Stimulated activated CD8-positive, alpha-beta memory T cell treated with anti-CD3 and anti-CD28 coated beads, Interleukin-7, amount 100 ng/mL, for 24 hours (primary cell): ENCODE measurements around the gene CAMTA1.

ENCODE experiments used
- DNase-seq: peaks from one replicate; pipeline ENCODE4 v3.0.0-alpha.2; 2020; ENCODE audit warnings: low read depth

CAMTA1 gene

DNA sequence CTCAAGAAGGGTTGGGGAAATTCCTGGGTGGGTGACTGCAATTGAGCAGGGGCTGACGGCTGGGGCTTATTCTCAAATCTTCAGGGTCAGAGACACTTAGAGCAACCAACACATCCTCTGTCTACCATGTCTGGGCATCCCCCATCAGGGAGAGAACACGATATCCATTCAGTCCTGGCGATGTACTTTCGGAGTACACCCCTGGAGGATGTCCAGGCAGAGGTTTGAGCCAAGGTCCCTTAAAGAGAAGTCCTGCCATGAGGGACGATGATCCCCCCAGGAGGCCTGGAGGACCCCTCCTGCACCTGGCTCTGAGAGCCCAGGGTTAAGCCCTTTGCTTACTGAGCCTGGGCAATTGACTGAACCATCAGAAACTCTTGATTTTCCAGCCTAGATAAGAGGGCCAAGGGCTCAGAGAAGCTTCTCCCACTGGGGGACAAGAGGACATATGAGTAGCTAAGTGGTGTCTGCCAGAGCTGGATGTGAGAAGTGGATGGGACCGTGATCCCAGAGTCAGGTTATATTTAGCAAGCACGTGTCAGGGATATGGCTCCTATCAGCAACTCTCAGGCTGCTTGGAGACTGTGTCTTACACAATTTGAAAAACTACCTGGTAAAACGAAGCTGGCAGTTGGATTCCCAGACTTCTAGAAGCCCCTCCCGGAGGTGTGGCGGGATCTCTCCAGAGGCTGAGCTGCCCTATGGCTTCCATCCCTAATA, 732.5 kb downstream of the CAMTA1 start:
- no peak for DNase-seq

DNA sequence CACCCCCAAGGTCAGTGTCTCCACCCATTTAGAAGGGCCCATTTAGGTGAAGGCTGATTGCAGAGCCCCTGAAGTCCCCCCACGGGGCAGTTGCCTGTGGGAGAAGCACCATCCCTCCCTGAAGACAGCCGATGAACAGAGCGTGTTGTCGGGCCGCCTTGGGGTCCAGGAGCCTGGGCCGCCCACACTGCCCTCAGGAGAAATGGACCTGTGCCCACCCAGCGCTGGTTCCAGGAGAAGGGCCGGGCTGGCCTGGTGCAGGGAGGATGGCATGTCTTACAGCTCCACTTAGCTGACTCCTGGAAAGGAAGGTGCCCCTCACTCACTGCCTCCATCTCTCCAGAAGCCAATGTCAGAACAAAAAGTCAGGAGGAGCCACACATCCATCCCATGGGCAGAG, 733.2 kb downstream of the CAMTA1 start:
- DNase-seq = no peak

DNA sequence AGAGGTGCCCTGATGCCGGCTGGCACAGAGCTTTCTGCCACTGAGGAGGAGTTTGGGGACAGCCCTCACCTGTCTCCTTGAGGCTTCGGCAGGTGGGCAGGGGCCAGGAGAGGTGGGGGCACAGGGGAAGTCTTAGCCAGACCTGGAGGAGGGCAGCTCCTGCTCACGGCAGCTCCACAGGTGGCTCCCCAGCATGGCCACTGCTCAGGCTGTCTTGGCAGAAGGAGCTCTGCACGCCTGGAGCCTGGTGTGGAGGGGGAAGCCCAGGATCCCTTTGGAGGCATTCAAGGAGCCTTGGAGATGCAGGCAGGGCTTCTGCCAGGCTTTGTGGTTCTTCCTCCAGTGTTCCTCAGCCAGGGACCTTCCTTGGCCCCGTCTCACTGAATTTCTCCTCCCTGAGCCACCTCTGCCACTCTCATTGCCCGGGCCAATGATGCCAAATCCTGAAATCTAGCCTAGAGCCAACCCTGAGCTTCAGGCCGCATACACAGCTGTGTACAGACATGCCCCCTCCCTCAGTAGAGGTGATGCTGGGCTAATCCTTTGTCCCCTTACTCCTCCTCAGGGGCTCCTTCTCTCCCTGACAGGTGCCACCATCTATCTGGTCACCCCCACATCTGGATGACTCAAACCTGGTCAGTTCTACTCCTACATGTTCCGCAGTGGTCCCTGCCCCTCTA, 734.1 kb downstream of the CAMTA1 start:
- DNase-seq = no peak

DNA sequence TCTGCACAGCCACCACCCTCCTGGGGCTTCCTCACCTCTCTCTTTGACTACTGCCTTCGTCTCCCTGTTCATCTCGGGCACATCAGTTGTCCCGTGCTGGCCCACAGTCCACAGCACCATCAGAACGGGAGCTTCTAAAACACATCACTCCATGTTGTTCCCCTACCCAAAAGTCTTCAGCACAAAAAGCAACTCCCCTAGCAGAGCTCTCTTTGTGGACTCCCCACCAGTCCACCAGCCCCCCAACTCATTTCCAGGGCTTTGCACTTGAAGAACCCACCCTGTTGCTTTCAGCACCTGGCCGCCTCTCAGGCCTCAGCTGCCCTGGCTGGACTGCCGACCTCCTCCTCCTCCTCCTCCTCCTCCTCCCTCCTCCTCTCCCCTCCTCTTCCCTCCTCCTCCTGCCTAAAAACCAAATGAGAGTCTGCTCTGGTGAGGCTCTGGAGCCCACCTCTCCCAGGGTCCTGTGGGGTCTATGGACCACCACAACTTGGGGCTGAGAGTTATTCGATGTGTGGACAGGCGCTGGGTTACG, 734.7 kb downstream of the CAMTA1 start:
- DNase-seq = no peak

DNA sequence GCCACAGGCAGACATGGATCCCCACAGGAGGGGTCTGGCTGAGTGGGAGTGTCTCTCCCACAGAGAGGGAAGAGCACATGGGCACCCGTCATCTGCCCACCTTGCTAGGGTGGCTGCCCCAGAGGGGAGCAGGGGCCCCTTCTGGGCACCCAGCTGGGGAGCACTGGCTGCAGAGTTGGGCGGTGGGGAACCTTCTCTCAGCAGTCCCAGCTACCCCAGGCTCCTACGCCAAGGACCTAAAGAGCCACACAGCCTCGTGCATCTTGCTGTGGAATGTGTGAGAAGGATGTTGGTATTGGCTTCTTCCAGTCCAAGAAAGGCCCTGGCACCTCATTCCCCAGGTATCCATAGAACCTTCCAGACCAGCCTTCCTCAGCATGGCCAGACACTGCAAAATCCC, 735.2 kb downstream of the CAMTA1 start:
- DNase-seq = no peak

DNA sequence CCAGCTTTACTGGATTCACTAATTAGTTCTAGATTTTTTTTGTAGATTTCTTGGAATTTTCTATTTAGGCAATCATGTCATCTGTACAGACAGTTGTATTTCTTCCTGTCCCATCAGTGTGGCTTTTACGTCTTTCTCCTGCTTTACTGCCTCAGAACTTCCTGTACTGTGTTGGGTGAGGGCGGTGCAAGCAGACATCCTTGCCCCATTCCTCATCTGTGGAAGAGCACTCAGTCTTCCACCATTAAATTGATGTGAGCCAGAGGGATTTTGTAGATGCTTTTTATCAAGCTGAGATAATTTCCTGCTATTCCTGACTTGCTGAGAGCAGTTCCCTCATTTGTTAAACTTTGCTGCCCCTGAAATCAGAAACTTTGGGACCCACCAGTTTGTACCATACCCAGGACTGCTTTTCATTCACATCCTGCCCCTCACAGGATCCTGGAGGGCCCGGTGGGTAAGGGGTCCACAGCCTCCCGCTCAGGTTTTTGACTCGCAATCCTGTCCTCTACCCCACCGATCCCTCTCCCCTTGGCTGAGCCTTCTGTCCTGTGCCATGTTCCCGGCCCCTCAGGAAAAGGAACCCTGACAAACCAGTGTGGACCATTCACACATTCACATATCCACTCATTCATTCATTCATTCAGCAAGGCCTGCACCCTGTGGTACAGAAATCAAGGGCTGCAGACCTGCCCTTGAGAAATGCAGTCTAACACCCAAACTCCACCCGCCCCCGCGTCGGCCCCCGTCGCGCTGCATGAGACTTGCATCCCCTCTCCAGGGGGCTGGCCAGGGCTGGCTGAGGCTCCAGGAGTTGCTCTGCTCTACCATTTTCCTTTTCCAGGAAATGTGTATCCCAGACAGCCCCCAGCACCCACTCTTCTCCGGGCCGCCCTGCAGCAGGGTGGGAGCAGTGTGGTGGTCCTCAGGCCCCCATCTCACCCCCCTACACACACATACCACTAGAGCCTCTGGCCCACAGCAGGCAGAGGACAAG, 739.4 kb downstream of the CAMTA1 start:
- DNase-seq = no peak

DNA sequence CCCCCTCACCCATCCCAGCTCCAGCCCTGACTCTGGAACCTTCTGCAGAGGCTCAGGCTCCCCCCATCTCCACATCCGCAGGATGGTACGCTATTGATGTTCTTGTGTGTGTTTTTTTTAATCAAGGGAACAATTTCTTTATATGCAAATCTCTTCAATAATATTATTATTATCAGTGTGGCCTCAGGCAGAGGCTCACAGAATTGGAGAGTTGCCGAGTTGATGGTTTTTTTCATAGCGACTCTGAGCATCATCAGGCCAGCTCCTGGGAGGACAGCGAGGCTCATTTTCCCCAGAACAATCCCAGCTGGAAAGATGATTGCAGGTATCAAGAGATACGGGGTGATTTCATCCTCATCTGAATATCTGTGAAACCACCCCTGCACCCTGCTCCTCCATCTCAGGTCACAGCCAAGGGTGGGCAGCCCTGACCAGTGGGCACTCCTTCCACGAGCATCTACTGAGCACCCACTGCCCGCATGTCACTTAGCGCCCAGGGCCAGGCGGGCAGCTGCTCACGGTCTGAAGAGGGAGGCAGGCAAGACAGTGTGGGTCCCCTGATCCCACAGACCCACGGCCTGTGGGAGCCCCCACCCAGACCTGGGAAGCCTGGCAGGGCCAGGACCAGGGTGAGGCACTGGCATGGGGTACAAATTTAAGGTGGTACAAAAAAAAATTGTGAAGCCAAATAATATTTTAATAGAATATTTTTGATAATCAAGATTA, 740.2 kb downstream of the CAMTA1 start:
- DNase-seq = no peak

DNA sequence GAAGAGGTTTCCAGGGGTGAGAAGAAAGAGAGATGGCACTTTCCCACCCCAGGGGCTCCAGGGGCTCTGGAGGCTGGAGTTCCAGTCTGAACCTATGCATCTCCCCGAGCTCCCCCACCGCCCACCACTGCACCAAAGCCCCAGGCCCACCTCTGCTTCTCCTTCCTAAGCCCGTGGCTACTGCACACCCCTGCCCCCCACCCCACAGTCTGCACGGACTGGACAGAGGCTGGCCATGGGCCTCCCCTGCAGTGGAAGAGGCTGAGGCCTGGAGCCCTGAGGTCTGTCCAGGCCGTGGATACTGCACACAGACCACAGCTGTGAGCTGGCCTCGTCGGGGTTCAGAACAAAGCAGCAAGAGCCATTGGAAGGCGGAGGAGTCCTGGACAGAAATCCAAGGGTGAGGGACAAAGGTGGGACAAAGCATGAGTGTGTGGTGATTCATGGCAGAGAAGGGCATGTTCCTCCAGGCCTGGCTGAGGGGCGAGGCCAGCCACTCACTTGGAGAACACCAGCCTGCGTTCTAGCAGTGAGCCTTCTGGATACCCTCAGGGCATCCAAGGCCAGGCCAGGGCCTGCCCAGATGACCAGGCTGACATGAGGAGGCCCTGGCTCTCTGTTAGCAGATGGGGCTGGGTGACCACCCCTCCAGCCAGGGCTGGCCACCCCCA, 741.1 kb downstream of the CAMTA1 start:
- no peak for DNase-seq

DNA sequence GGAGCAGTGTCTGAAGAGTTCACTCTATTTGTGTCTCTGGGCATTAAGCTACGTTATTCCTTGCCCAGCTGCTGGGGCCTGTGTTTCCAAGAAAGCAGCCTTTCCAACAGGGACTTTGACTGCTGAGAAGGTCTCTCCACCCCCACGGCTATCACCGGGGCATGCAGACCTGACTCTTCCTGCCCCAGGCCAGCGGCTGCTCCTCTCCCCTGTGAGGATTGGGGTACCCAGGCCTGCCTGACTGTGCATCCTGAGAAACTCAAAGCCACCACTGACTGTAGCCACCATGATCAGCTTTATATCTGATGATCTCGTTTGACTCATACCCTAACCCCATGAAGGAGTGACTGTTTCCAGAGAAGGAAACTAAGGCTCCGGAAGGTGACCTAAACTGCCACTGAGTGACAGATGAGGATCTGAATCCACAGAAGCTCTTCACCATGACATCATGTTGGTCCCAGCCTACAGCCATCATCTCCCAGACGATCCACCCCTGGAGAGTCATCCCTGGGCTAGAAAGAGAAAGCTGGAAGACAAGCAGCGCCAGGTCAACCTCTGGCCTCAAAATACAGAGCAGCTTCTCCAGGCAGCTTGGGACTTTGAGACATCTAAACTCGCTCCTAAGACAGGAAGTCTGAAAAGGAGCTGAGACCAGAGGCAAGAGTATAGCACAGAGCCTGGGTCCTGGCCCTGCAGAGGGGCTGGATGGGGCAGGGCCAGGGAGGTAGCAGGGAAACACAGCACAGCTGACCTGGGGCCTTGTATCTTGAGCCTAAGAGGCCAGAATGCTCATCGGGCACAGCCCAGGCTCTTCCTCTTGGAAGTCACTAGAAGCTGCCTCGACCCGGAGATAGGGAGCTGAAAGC, 741.8 kb downstream of the CAMTA1 start:
- DNase-seq = no peak

DNA sequence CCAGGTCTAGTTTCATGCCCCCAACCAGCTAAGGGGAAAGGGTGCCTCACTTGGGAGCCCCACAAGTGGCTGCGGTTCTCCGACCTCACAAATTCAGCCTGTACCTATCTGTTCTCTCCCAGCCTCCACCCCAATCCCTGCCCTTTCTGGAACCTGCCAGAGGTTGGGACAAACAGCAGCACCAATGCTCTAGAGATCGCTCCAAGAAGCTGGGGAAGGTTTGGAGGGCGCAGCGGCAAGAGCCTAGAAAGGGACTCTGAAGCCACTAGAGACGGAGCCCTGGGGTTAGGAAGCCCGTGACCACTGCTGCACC, 742.4 kb downstream of the CAMTA1 start:
- DNase-seq = no peak

DNA sequence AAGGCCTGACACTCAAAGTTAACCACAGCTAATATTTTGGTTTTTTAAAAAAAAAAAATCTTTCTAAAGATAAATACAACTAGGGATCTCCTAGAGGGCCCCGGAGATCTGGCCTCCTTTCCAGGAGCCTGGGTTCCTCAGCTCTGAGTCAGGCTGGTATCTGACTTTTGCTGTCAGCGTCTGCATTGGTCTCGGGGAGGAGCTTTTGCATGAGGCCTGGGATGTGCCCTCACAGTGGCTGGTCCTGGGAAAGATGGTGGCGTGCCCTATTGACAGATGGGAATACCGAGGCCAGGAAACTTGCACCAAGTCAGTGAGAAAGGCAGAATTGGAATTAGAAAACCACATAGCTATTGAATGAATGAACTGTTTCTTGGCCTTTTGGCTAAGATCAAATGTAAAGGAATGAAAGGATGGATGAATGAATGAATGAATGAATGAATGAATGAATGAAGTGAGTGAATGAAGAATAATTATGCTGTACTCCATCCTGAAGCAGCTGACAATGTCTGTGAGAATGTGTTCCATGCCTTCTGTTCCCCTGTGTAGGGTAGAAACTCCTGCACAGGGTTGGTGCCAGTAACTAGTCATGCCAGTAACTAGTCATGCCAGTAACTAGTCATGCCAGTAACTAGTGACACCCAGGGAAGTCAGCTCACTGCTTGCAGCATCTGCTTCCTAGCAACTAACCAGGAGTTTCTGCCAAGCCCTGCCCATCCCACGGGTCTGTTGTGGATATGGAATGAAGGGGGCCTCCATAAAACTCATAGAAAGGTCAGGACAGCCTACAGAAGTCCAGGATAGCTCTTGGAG, 743.3 kb downstream of the CAMTA1 start:
- no peak for DNase-seq

DNA sequence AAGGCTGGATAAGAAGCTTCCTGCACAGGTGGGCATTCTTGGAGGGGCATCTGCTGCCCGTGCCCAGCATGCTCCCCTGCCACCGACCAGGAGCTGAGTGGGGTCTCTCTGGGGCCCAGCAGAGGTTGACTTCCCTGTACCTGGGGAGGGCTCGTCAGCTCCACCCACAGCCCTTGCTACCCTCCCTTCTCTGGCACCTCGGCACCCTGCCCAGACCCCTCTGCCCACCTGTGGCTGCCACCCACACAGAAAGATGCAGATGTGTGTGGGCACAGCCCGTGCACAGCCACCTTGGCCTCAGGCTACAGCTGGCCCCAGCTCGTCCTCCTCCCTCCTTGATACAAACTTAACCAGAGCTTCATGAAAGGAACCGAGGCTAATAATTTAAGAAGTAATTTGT, 744.7 kb downstream of the CAMTA1 start:
- no peak for DNase-seq

DNA sequence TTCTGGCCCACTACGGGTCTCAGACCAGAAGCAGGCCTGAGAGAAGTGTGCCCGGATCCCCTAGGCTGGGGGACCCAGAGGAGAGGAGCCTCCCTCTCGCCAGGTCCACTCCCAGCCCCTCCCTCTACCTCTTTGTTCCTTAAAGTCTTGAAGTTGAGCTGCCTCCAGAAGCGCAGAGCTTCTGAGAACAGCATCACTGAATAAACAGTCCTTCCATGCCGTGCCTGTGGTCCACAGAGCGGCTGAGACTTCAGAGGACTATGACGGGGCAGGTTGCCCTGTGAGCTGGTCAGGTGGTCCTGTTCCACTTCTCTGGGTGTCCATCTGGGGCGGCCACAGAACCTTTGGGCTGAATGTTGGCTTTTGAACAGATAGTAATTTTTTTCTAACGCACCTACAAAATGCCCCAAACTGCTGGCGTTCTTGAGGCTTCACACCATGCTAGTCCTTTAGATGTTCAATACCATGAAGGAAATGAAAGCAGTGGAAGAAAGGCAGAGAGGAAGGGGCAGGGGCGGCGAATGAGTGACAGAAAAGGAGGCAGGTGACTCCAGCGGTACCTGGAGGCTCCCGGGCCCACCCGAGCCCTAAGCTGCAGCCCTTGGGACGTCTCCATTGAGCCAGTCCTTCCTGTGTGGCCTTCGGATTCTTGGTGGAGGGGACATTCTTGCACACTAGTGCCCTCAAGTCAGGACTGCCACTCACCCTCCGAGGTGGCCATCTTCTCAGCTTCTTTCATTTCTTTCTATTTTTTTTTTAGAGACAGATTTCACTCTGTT, 746.5 kb downstream of the CAMTA1 start:
- DNase-seq = no peak

DNA sequence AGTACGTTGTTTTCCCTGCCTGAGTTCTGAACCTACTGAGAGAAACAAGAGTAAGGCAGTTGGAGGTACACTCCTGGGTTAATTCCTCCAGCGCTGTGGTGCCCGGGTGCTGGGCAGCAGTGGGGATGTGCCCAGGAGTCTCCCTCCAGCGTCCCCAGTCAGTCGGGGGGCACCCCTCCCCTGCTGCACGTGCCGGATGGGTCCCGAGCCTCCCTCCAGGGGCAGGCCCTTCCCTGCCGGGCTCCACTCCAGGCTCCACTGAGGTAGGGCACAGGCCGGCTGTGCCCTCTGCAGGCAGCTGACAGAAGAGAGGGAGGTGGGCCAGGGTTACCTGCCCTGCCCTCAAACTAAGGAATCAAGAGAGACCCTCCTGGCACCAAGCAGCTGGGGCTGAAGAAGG, 747.8 kb downstream of the CAMTA1 start:
- no peak for DNase-seq

DNA sequence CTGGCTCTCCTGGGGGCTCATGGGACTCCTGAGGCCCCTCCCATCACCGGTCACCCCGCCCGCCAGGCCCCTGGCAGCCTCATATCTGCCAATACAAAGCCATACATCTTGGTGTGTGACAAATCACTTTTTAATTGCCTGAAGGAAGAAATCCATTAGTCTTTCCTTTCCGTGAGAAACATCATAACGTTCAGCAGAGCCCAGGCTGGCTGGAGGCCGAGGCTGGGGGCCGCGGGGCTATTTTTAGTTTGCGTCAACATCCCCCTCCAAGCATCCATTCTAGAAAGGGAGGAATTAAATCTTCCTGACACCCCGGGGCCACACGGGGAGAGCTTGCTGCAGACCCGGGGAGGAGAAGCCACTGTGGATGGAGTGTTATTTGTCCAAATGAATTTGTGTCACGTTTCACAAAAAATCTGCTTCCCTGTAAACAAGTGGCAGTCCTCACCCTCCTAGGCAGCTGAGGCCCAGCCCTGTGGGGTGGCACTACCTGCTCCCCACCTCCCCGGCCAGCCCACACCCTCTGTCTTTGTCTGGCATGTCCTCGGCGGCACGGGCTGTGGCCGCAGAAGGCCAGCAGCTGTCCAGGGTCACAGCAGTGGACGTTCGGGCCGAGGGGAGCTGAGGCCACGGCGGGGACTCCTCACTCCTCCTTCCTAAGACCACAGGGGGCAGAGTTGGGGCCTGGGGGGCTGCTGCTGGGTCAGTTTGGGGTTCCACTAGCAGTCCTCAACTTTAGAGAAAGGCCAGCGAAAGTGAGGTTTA, 749.0 kb downstream of the CAMTA1 start:
- no peak for DNase-seq

DNA sequence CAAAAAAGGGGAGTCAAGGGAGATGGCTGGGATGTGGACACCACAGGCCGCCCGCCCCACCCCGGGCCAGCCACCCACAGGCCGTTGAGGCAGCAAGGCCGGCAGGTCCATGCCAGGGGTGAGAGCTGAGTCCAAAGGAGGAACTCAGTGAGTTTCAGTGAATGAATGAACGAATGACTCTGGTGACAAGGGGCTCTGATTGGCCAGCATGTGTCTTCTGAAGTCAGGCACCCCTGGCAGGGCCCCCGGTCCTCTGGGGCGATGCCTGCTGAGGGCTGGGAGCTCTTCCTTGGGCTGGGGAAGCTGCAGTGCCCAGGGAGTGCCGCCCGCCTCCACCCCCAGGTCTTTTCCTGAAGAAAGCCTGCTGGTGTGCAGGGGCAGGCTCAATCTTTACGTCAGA, 749.8 kb downstream of the CAMTA1 start:
- DNase-seq = no peak

DNA sequence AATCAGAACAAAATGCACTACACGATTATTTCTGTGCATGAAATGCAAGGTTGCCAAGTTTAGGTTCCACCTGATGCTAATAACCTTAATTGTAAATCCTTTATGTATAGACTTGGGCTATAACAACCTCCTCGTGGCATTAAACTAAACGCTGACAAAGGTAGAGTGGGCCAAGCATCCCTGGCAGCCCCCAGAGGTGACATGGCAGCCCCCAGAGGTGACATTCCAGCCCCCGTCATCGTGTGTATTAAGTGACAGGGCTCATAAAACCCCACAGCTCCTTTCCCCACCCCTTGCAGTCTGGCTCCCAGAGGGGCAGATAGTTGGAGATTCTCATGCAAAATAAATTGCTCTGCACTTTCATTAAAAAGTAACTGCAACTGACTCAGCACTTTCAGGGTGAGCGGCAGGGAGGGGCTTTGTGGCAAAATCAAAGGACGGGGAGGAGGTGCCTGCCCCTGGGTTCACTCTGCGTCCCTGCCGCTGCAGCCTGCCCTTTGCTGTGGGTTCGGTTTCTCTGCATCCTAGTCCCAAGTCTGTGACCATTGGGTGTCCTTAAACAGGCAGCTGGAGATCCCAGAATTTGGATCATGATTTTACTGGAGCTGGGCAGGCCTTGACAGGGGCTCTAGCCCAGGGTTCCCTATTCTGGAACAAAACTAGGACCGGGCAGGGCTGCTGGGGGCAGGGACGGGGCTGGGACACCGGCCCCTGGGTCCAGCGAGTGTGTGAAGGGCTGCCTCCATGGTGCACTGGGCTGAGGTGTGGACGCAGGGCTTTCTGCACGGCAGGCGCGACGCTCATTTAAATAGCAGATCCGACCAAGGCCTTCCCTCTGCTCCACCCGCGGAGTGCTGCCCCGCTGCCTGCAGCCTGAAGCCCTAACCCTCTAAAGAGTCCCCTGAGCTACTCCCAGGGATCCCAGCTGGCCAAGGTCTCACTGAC, 751.0 kb downstream of the CAMTA1 start:
- no peak for DNase-seq
